HEK293 (cell line): ENCODE data around the gene SLC5A4.

Experiments
- CTCF ChIA-PET: fragments of 350-600 bp; formaldehyde crosslinking; extraction: SDS; loops from one replicate; lab custom pipeline; 2021; ENCODE audit warnings: antibody characterized with exemption; lab: Yijun Ruan, JAX
- POLR2A ChIA-PET: fragments of 300-600 bp; formaldehyde crosslinking; extraction: SDS; loops from one replicate; lab custom pipeline; 2020; ENCODE audit warnings: antibody characterized with exemption, inconsistent platforms; lab: Yijun Ruan, JAX
- H3K27ac ChIP-seq: fragments of 200-500 bp; sonication (Bioruptor generic); 2 replicates; pipeline ENCODE4 v1.5.1; 2014; ENCODE audit warnings: low read depth, low read length, control low read depth, inconsistent platforms; ENCODE audit errors: extremely low read depth
- H3K36me3 ChIP-seq, 2 experiments: fragments of 200-500 bp in 1 of 2; sonication (Bioruptor generic) in 1 of 2; 1 replicate in 1 of 2; 2 replicates in 1 of 2; pipeline ENCODE4 v1.5.1; 2014 to 2017; ENCODE audit warnings: inconsistent platforms in 2 of 2, low read length in 2 of 2; ENCODE audit not compliant: control insufficient read depth in 2 of 2, insufficient read depth in 1 of 2
- H3K4me1 ChIP-seq: fragments of 200-500 bp; sonication (Bioruptor generic); 2 replicates; pipeline ENCODE4 v1.5.1; 2014; ENCODE audit warnings: mild to moderate bottlenecking, low read length, inconsistent platforms; ENCODE audit not compliant: control insufficient read depth, insufficient read depth
- H3K4me3 ChIP-seq: 2 replicates; pipeline ENCODE4 v1.5.1; 2011; ENCODE audit warnings: low read depth, mild to moderate bottlenecking, control low read depth, low read length, moderate library complexity
- H3K9me3 ChIP-seq: fragments of 200-500 bp; sonication (Bioruptor generic); 2 replicates; pipeline ENCODE4 v1.5.1; 2014; ENCODE audit warnings: low read depth, low read length, inconsistent platforms; ENCODE audit not compliant: control insufficient read depth, insufficient read depth
- FEZF1 ChIP-seq: fragments of 450-650 bp; formaldehyde crosslinking; IDR thresholded peaks from 2 replicates; pipeline ENCODE4 v1.5.1; 2016; ENCODE audit warnings: missing biosample characterization, missing genetic modification characterization
- GLI2 ChIP-seq: fragments of 450-650 bp; formaldehyde crosslinking; IDR thresholded peaks from 2 replicates; pipeline ENCODE4; 2017; ENCODE audit warnings: missing biosample characterization, missing genetic modification characterization, low read depth, borderline replicate concordance
- ZBTB44 ChIP-seq: fragments of 450-650 bp; IDR thresholded peaks from 2 replicates; pipeline ENCODE4 v1.5.1; 2018; ENCODE audit warnings: missing biosample characterization, mild to moderate bottlenecking, missing genetic modification characterization
- ZBTB8A ChIP-seq: fragments of 450-650 bp; formaldehyde crosslinking; IDR thresholded peaks from 2 replicates; pipeline ENCODE4 v1.5.1; 2016; ENCODE audit warnings: missing biosample characterization, missing genetic modification characterization
- ZFP37 ChIP-seq: fragments of 450-650 bp; formaldehyde crosslinking; IDR thresholded peaks from 2 replicates; pipeline ENCODE4 v1.5.1; 2016; ENCODE audit warnings: missing biosample characterization, missing genetic modification characterization
- ZNF292 ChIP-seq: fragments of 450-650 bp; formaldehyde crosslinking; IDR thresholded peaks from 2 replicates; pipeline ENCODE4 v1.5.1; 2016; ENCODE audit warnings: low read depth, missing biosample characterization, missing genetic modification characterization, borderline replicate concordance
- ZNF354C ChIP-seq: fragments of 450-650 bp; formaldehyde crosslinking; IDR thresholded peaks from 2 replicates; pipeline ENCODE4 v1.5.1; 2016; ENCODE audit warnings: missing biosample characterization, missing genetic modification characterization, low read depth, borderline replicate concordance
- ZNF394 ChIP-seq: fragments of 450-650 bp; formaldehyde crosslinking; IDR thresholded peaks from 2 replicates; pipeline ENCODE4 v1.5.1; 2016; ENCODE audit warnings: missing biosample characterization, missing genetic modification characterization, mild to moderate bottlenecking, moderate library complexity, borderline replicate concordance
- ZNF473 ChIP-seq: fragments of 450-650 bp; formaldehyde crosslinking; IDR thresholded peaks from 2 replicates; pipeline ENCODE4 v1.5.1; 2017; ENCODE audit warnings: missing biosample characterization, missing genetic modification characterization
- ZNF501 ChIP-seq: fragments of 450-650 bp; formaldehyde crosslinking; IDR thresholded peaks from 2 replicates; pipeline ENCODE4 v1.5.1; 2016; ENCODE audit warnings: missing biosample characterization, missing genetic modification characterization
- ZNF510 ChIP-seq: fragments of 450-650 bp; formaldehyde crosslinking; IDR thresholded peaks from 2 replicates; pipeline ENCODE4 v1.5.1; 2018; ENCODE audit warnings: mild to moderate bottlenecking, missing genetic modification characterization, missing biosample characterization; ENCODE audit not compliant: insufficient replicate concordance
- ZNF548 ChIP-seq: fragments of 450-650 bp; formaldehyde crosslinking; IDR thresholded peaks from 2 replicates; pipeline ENCODE4 v1.5.1; 2016; ENCODE audit warnings: missing biosample characterization, missing genetic modification characterization
- ZNF621 ChIP-seq: fragments of 450-650 bp; formaldehyde crosslinking; IDR thresholded peaks from 2 replicates; pipeline ENCODE4 v1.5.1; 2017; ENCODE audit warnings: missing biosample characterization, missing genetic modification characterization
- ZNF639 ChIP-seq: fragments of 450-650 bp; formaldehyde crosslinking; IDR thresholded peaks from 2 replicates; pipeline ENCODE4 v1.5.1; 2016; ENCODE audit warnings: missing biosample characterization, missing genetic modification characterization
- ZNF768 ChIP-seq: fragments of 450-650 bp; formaldehyde crosslinking; IDR thresholded peaks from 2 replicates; pipeline ENCODE4 v1.5.1; 2018; ENCODE audit warnings: missing biosample characterization, mild to moderate bottlenecking, missing genetic modification characterization
- ZNF777 ChIP-seq: fragments of 450-650 bp; formaldehyde crosslinking; IDR thresholded peaks from 2 replicates; pipeline ENCODE4 v1.5.1; 2017; ENCODE audit warnings: missing biosample characterization, missing genetic modification characterization, borderline replicate concordance
- ZNF830 ChIP-seq: fragments of 450-650 bp; IDR thresholded peaks from 2 replicates; pipeline ENCODE4 v1.5.0; 2018; ENCODE audit warnings: missing biosample characterization, missing genetic modification characterization, low read depth, mild to moderate bottlenecking, moderate library complexity
- ZSCAN30 ChIP-seq: fragments of 450-650 bp; IDR thresholded peaks from 2 replicates; pipeline ENCODE4 v1.5.1; 2018; ENCODE audit warnings: missing biosample characterization, mild to moderate bottlenecking, missing genetic modification characterization, moderate library complexity
- TF ChIP-seq, protein P1 (sequence below): fragments of 450-650 bp; formaldehyde crosslinking; IDR thresholded peaks from 2 replicates; pipeline ENCODE4 v1.5.1; 2016; ENCODE audit warnings: missing biosample characterization, missing genetic modification characterization, low read depth
- TF ChIP-seq, protein P2 (sequence below): fragments of 450-650 bp; formaldehyde crosslinking; IDR thresholded peaks from 2 replicates; pipeline ENCODE4 v1.5.1; 2016; ENCODE audit warnings: missing biosample characterization, missing genetic modification characterization
- TF ChIP-seq, protein P3 (sequence below): fragments of 450-650 bp; formaldehyde crosslinking; IDR thresholded peaks from 2 replicates; pipeline ENCODE4 v1.5.1; 2016; ENCODE audit warnings: missing biosample characterization, missing genetic modification characterization

The SLC5A4 gene

GRCh38 chr22:32270641-32271369, 15.7 kb upstream of the SLC5A4 start:
- CTCF ChIA-PET: interaction anchor here (0.7 kb wide), 1 partner anchor 45 kb away, joined by 4 read pairs; no protein-coding TSS in a partner anchor

GRCh38 chr22:32269316-32269715, 14.2 kb upstream of the SLC5A4 start:
- Histone ChIP-seq H3K4me3 (no peak overlapping the region), H3K4me1 (no peaks in the 10 kb centered on the region)
- CTCF ChIA-PET: interaction anchor here (1.4 kb wide), 1 partner anchor 67 kb away, joined by 4 read pairs; no protein-coding TSS in a partner anchor
- TF ChIP-seq ZNF394 (tag by site-specific recombination) (no peak), ZNF830 (no peak)
- TF ChIP-seq, all 188 proteins: peak for 0
- no peak overlapping the region for H3K27ac ChIP-seq
- H3K36me3 ChIP-seq: peaks cover 0 to 3% of the 10 kb centered on the region in 2 experiments; a peak in 1 of 3 replicates
- POLR2A ChIA-PET: no interaction called here
- H3K9me3 ChIP-seq: no peaks in the 10 kb centered on the region

More at GRCh38 chr22:32270641-32271369, 15.7 kb upstream of the SLC5A4 start:
- H3K4me1 ChIP-seq: no peaks in the 10 kb centered on the region
- H3K9me3 ChIP-seq: no peaks in the 10 kb centered on the region
- peaks cover 0 to 3% of the 10 kb centered on the region in 2 experiments; a peak in 1 of 3 replicates for H3K36me3 ChIP-seq
- no peak overlapping the region for H3K4me3 ChIP-seq
- H3K27ac ChIP-seq: no peak overlapping the region
- TF ChIP-seq ZBTB44 (tag by site-specific recombination) (no peak), FEZF1 (tag by site-specific recombination) (no peak)
- TF ChIP-seq, all 188 proteins: peak for 0
- POLR2A ChIA-PET: no interaction called here

DNA sequence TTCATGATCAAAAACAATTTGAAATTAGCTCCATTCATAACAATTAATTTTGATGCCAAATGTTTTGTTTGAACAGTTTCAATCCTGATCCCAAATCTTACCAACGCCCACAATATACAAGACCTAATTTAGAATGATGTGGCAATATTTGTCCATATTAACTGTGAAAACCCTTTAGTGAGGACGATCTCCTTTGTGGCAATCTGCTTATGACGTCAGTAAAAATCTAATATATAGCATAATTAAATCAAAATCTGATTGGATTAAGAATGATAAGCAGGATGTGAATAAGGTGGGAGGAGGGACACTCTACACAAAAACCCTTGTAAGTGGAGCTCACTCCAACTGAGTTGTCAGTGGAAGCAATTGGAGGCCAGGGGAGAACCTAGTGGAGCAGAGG, 11.9 kb upstream of the SLC5A4 start:
- POLR2A ChIA-PET: no interaction called here

More for the DNA sequence above, 11.9 kb upstream of the SLC5A4 start:
- TF ChIP-seq ZNF473 (tag by site-specific recombination): no peak
- TF ChIP-seq ZNF292: no peak
- no peak for TF ChIP-seq ZNF354C
- no peak for TF ChIP-seq ZNF548 (tag by site-specific recombination)
- TF ChIP-seq, protein P1, sequence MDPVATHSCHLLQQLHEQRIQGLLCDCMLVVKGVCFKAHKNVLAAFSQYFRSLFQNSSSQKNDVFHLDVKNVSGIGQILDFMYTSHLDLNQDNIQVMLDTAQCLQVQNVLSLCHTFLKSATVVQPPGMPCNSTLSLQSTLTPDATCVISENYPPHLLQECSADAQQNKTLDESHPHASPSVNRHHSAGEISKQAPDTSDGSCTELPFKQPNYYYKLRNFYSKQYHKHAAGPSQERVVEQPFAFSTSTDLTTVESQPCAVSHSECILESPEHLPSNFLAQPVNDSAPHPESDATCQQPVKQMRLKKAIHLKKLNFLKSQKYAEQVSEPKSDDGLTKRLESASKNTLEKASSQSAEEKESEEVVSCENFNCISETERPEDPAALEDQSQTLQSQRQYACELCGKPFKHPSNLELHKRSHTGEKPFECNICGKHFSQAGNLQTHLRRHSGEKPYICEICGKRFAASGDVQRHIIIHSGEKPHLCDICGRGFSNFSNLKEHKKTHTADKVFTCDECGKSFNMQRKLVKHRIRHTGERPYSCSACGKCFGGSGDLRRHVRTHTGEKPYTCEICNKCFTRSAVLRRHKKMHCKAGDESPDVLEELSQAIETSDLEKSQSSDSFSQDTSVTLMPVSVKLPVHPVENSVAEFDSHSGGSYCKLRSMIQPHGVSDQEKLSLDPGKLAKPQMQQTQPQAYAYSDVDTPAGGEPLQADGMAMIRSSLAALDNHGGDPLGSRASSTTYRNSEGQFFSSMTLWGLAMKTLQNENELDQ: no peak
- TF ChIP-seq ZNF510 (tag by site-specific recombination): no peak
- TF ChIP-seq ZNF639: no peak
- TF ChIP-seq ZNF768 (tag by site-specific recombination): no peak
- TF ChIP-seq ZFP37 (tag by site-specific recombination): no peak
- no peak for TF ChIP-seq ZNF501 (tag by site-specific recombination)
- TF ChIP-seq ZBTB8A (tag by site-specific recombination): no peak
- no peak for TF ChIP-seq GLI2 (tag by site-specific recombination)
- TF ChIP-seq, protein P2, sequence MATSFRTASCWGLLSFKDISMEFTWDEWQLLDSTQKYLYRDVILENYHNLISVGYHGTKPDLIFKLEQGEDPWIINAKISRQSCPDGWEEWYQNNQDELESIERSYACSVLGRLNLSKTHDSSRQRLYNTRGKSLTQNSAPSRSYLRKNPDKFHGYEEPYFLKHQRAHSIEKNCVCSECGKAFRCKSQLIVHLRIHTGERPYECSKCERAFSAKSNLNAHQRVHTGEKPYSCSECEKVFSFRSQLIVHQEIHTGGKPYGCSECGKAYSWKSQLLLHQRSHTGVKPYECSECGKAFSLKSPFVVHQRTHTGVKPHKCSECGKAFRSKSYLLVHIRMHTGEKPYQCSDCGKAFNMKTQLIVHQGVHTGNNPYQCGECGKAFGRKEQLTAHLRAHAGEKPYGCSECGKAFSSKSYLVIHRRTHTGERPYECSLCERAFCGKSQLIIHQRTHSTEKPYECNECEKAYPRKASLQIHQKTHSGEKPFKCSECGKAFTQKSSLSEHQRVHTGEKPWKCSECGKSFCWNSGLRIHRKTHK (tag by site-specific recombination): no peak
- TF ChIP-seq, protein P3, sequence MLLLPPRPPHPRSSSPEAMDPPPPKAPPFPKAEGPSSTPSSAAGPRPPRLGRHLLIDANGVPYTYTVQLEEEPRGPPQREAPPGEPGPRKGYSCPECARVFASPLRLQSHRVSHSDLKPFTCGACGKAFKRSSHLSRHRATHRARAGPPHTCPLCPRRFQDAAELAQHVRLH (tag by site-specific recombination): no peak
- no peak for TF ChIP-seq ZNF830
- no peak for TF ChIP-seq ZNF777 (tag by site-specific recombination)
- TF ChIP-seq ZSCAN30: no peak
- TF ChIP-seq ZNF621 (tag by site-specific recombination): no peak
- TF ChIP-seq, all 188 proteins: peak for 0
- Histone ChIP-seq H3K4me1 (no peaks in the 10 kb centered on the region), H3K36me3 (no peaks in the 10 kb centered on the region), H3K9me3 (no peaks in the 10 kb centered on the region), H3K27ac (no peak overlapping the region), H3K4me3 (no peak overlapping the region)
- CTCF ChIA-PET: interaction anchor here (0.5 to 4.2 kb wide), 25 partner anchors 7 to 606 kb away, joined by 3 to 39 read pairs (median 5); no protein-coding TSS in a partner anchor
